ENCODE results near the gene KLHL25.
"Not testable (repeated sequence)": the region's sequence is repeated elsewhere in the genome, so short reads cannot be mapped to it uniquely, and the experiment has no call there.

The KLHL25 gene

DNA sequence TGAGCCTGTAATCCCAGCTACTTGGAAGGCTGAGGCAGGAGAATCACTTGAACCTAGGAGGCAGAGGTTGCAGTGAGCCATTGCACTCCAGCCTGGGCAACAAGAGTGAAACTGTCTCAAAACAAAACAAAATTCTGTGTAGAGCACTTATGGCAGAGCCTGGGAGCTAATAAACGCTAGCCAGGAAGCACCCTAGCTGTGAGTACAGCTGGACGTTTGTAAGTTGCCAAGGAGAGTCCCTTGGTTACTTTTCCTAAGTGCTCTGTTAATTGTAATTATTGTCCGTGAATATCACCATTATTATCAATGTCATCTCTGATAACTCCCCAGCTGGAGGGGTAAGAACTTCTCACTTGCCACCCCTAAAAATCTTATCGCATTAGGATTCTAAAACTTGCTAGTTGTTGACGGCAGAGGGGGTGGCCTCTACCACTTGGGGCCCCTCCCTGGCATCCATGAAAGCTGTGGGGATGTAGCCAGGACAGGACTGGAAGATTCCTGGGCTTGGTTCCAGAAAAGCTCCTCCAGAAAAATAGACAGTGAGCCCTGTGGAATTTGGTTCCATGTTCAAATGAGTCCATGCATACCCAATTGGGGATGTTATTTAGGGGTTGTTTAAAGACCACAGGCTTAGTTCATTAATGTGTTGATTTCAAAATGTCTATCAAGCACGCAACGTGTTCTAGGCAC is 9.9 kb upstream of the KLHL25 start:
- DNase-seq = no peak

DNA sequence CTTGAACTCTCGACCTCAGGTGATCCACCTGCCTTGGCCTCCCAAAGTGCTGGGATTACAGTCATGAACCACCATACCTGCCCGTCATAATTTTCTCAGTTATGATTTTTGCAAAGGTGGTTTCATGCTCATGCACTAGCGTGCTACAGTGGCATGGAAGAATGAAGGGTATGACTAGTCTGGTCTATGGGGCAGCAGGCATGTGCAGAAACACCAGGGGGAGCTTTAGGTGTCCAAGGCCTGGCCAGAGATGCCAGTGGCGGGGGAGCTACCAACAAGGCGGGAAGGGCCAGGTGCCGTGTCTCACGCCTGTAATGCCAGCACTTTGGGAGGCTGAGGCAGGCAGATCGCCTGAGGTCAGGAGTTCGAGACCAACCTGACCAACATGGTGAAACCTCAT is 7.9 kb upstream of the KLHL25 start:
- not testable (repeated sequence) for DNase-seq

DNA sequence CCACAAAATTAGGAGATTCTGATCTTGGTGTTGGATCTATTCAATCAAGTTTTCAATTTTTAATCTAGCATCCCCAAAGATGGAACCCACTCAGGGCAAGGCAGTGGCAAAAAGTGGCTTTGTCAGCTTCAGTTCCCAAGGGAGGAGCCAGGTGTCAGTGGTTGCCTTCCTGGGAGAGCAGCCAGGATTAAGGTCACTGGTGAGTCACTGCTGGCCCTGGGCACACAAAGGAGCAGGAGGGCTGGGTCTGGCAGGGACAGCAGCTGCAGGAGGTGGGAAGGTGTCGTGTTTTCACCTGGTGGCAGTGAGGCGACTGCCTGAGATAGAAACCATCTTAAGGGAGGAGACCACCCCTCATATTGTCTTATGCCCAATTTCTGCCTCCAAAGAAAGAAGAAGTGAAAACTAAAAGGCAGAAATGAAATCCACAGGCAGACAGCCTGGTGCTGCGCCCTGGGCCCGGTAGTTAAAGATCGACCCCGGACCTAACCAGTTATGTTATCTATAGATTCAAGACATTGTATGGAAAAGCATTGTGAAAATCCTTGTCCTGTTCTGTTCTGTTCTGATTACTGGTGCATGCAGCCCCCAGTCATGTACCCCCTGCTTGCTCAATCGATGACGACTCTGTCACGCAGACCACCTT is 5.9 kb upstream of the KLHL25 start:
- peak; percentile 20 for DNase-seq

DNA sequence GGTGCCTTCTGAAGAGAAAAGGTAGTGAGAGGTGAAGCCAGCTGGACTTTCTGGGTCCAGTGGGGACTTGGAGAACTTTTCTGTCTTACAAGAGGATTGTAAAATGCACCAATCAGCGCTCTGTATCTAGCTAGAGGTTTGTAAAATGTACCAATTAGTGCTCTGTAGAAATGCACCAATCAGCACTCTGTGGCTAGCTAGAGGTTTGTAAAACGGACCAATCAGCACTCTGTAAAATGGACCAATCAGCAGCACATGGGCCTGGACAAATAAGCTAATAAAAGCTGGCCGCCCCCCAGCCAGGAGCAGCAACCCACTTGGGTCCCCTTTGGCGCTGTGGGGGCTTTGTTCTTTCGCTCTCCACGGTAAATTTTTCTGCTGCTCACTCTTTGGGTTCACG is 1.6 kb upstream of the KLHL25 start:
- not testable (repeated sequence) for DNase-seq

DNA sequence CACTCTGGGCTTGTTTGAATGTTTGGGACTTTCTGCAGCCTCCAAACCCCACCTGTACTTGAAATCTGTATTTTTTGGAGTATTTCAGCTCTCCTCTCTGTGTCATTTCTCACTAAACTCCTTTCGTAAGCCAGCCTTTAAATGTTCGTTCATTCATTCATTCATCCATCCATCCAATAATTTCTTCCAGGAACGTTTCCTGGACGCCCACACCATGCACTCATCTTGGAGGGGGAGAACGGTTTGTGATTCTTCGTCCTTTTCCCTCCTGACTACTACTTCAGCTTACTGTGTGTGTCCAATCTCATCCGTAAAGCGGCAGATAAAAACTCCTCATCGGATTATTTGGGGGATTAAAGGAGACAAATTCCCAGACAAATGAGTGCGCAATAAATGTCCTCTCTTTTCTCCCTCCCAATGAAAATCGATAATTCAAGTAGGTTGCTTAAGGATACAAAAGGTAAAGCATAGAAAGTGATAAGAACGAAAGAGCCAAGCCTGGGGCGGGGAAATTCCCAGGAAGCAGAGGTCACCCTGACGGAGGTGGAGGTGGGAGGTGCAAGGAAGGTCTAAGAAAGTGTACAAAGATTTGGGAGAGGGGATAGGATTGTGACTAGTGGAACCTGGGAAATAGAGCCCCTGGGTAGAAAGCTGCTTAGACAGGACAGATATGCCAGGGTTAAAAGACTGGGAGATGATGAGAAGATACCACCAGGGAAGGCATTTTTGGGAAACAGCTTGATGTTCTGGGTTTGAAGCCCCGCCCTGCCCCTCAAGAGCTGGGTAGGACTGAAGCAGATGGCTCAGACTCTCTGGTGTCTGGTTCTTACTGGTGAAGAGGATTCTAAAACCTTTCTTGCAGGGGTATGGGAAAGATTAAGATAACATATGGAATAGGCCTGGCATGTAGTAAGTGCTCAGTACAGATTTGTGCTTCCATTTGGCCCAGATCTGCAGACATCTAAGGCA is 896 bp upstream of the KLHL25 start:
- DNase-seq = no peak

DNA sequence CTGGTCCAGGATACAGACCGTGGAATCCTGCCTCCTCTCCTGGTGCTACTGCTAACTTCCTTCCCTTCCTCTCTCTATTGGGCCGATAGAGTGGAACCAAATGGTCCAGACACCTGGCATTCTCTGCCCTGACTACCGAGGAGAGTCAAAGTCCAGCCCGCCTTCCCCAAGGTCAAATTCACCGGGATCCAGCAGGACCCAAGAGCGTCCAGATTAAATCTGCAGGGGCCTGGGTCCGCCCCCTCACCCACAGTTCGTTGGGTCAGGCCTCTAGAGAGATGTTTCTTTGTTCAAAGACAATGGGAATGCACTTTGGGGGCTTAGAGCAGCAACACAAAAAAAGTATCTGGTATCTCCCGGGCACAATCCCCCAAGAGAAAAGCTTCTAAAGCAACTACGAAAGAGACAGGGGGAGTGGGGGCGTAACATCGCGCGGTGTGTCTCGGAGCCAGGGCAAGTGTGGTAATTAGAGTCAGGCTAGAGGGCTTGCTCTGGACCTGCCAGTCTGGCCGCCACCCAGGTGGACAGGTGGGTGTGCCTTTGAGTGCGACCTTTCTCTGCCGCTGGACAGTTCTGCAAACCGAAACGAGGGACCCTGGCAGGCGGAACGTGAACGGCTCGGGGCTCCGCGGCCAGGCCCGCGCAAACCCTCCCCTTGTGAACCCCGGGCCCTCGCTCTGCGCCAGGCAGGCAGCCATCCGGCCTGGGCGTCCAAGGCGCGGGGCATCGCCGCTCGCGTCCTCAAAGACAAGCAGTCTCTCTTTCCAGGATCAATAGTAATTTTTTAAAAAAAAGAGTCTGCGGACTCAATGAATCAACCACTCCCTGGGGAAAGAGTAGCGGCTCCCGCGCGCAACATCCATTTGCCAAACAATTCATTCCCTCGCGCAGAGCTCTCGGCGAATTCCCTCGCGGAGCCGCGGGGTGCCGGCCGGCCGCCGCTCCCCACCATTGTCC is 806 bp downstream of the KLHL25 start:
- DNase-seq = peak; percentile 28

DNA sequence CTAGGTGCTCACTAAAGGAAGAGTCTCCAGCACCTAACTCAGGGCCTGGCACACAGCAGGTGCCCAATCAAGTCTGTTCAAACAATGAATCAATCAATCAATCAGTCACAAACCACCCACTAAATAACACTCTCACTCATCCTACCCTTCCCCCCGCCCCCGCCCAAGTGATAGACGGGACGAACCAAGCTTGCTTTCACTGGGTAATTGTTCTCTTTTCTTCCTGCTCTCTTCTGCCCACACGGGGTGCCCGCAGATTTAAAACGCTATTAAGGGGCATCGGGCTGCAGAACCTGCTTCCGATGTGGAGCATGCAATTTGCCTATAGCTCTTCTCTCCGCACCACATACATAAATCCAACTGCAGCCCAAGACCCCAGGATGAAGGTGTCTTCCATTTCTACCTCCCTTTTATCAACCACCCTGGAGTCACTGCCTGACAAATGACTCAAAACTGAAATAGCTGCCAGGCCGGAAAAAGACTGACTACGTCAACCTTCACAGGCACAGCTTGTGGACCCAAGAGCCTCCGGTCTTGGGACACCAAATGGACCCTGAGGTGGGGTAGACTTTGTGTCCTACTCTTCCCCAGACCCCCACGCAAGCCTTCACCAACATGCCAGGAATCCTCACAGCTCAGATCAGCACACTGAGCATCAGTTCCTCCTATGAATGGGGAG is 1.7 kb downstream of the KLHL25 start:
- DNase-seq = no peak

DNA sequence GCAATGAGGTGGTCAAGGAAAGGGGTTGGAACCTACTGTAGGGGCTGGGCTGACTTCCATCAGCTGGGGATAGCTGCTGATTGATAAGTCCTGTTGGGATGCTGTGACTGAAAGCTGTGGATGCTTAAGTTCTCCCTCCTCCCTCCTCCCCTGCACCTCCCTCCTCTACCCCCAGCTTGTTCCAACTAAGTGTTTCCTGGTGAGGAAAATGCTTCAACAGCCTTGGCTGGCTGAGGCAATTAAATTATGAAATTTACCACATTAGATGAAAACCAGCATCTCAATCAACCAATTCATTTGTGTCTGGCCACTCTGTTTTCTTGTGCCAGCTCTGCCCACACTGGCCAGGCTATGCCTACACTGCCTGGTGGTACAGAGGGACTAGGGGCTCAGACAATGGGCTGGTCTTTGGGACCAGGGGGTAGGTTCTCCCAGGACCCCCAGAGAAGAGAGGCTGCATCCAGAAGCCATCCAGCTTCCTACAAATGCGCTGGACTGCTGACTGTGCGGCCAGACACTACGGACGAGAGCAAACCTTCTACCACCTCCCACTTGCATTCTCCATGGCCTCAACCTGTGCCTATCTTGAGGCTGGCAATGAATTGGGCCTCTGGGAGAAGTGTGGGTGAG is 2.5 kb downstream of the KLHL25 start:
- DNase-seq = no peak

DNA sequence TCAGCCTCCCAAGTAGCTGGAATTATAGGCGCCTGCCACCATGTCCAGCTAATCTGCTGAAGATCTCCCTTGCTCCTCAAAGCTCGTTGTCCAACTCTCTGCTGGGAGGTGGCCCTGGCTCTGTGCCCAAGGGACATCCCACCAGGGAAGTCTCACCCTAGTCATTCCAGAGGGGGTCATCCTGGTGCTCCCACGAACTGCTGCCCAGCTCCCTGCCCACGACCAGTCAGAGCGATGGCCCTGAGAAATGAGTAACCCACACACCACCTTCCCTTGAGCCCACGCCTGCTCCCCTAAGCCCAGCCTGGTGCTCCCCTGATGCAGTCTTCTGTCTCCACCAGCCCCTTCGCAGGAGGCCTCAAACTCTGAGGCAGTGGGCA is 5.2 kb downstream of the KLHL25 start:
- DNase-seq = no peak

DNA sequence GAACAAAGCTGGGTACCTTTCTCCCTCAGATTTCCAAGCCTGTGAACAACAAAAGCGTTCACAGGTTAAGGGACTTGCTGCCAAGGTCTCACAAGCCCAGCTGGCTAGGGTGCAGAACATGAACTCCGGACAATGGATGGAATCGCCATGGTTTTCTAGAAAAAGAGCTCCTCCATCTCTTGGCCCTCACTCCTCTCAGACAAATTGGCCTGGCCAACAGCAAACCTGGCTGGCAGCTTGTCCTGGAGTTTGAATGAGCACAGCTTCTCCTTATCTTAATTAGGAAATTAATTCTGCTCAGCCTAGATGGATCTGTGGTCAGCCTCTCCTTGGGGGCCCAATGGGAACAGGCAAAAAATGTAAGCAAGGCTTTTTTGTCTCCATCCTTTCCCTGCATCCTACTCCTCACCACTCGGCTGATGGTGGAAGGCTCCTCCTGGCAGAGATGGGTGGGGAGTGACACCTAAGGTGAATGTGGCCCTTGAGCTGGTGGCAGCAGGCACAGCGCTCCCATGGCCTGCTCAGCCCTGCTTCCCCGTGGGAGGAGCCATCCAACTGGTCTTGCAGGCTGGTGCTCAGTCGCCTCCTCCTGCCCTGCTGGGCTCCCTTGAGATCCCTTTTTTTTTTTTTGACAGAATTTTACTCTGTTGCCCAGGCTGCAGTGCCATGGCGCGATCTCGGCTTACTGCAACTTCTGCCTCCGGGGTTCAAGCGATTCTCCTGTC is 5.8 kb downstream of the KLHL25 start:
- no peak for DNase-seq

DNA sequence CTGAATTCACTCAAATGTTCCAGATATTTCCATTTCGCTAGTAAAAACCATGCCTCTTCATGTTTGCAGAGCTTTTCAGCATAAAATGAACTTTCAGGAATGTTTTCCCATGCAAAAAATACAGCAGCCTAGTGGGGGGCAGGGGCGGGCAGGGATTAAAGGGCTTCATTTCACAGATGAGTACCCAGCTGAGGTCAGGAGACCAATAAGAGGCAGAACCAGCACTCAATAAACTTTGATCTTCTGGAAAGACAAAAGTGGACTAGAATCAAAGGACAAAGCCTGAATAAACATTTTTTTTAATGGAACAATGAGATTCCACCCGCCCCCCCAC is 8.0 kb downstream of the KLHL25 start:
- no peak for DNase-seq

DNA sequence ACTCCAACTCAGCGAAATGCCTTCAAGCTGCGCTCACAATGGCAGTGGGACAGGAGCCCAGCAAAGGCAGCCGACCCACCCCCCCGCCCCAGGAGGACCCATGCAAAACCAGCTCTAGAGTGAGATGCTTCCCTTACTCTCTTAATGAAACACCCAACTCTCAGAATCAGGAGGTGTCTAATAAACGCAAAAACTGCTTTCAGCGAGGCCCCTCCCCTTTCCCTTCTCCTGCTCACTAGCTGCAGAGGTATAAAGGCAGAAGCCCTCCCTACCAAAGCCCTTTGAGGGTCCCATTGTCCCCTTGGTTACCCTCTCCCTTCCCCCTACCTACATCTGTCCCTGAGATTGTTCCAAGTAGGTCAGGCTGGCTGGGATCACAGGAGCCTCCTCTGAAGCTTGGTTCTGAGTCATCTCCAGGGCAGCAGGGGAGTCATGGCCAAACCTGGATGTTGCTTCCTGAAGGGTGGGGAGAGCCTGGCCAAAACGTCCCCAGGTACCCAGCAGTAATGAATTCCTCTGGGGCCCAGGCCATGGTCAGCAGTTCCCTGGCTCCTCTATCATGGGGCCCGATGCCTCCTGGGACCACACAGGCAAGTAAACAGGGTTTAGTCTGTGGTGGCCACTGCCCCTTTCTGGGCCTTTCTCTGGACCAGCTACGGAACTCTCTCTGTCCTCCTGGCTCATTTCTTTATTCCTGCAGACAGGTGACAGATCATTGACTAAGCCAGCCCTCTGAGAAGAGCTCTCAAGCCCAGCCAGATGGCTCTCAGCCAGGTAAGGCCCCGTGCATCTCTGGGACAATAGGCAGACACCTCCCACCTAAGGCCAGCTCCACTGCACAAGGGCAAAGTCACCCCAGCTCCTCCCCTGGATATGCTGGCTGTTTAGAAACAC is 8.6 kb downstream of the KLHL25 start:
- peak; percentile 44 for DNase-seq

DNA sequence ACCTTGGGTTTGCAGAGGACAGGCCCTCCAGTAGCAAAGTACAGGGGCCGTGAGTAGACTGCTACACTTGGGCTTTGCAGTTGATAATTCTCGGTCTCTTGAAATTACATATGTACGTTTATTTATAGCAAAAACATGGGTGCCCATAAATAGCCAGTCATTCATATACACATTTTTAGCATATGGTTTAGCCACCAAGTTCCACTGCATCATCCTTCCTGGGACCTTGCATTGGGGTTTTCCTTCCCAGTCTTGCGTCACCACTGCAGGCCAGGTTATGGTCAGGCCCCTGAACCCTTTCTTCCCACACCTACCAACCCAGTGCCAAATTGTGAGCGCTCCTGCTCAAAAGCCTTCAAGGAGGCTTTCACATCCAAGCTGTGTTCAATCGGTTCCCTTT is 12.7 kb downstream of the KLHL25 start:
- DNase-seq = no peak

DNA sequence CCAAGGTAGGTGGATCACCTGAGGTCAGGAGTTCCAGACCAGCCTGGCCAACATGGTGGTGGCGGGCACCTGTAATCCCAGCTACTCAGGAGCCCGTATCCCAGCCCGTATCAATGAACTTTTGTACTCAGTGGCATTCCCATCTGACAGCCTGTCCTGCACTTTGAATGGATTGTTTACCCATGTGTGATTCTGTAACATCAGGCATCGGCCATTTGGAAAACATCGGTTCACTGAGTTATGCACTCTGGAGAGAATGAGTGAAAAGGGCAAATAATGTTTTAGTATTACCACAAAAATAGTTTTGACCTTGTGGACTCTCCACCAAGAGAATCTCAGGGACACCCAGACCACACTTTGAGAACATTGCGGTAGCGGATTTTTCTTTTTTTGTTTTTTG is 13.6 kb downstream of the KLHL25 start:
- DNase-seq = no peak

DNA sequence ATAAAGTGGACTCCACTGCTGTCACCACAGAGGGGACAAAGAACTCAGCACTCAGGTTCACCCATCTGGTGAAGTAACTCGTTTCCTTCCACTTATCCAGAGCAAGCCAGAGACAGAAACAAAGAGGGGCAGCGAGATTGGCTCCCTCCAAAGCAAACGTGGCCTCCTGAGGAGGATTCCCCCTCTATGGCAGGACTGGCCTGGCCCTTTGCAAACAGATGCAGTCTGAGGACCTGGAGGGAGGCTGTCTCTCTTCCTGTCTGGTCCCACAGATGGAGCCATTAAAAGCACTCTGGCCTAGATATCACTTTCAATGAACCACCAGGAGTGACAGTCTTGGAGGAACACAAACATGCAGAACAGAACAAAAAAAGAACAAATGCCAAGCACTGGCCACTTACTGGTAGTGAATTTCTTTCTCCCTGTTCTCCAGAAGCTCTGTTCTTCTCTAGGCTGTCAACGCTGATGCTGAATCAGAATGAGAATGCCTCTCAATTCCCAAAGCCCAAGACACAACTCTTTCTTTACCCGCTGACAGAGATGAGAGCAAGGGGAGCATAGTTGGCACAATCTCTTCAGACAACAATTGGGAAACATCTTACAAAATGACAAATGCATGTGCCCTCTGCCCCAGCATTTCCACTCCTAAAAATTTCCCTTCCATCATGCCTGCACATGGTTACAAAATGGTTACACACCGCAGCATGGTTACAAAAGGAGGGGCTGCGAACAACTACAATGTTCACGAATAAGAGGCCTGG is 14.3 kb downstream of the KLHL25 start:
- DNase-seq = no peak

DNA sequence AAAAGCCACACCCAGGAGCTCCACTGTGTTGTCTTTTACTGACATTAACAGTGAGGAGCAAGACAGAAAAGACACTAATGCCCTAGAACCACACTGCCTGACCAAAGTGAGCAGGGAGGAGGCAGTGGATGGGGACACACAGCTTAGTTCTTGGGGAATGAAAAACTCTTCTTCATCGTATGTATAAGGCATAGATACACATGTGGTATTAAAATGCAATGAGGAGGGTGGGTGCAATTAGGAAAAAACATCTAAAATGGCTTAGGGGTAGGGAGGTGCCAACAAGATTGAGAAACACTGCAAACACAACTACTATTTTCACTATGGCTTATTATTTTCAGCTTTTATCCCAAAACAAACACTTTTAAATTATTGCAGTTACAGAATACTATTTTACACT is 15.5 kb downstream of the KLHL25 start:
- DNase-seq = no peak

DNA sequence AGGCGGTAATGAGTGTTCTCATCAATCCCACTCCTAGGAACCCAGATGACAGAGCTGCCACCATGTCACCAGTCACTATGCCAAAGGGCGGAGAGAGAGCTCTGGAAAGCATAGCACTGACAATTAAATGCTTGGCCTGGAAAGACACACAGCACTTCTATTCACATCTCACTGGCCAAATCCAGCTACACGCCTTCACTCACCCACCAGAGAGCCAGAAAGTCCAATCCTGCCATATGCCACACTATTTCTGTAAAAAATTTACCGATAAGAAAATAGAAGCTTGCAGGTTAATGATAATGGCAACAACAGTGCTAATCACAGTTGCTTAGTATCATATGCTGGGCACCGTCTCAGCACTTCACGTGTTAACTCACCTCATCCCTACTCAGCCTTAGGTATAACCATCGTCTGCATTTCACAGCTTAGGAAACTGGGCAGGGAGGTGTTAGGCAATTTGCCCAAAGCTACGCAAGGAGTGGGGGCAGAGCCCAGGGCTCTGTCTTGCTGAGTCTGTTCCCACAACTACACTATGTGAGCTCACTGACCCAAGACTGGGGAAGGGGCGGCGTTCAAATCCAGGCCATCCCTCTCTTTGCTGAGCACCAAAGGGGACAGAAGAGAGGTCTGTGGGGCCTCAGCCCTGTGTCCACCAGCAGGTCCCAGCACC is 16.5 kb downstream of the KLHL25 start:
- DNase-seq = no peak

Measured in fibroblast of skin of abdomen (primary cell).